GM23338 (cell line): Measurements from ENCODE around the gene EFR3B. TPM values are rescaled to one million over a fixed set of nuclear protein-coding genes. Genes with fewer than 3 reads are reported as not detected.

Source experiments
- ATAC-seq: fragments of 200-7000 bp; cut with Tn5 transposase; 3 replicates; pipeline ENCODE4 v1.9.1; 2020
- DNase-seq: peaks from one replicate; pipeline ENCODE4 v3.0.0-alpha.2; 2015; ENCODE audit warnings: low spot score
- H2AFZ ChIP-seq: fragments of 200-600 bp; sonication (generic); 2 replicates; pipeline ENCODE4 v1.8.0; 2016; ENCODE audit warnings: antibody characterized with exemption, mild to moderate bottlenecking, moderate library complexity
- H3F3A ChIP-seq: fragments of 200-600 bp; sonication (generic); replicated peaks from 2 replicates; pipeline ENCODE4 v1.8.0; 2017; ENCODE audit warnings: antibody characterized with exemption, mixed run types, low read depth
- H3K27ac ChIP-seq: fragments of 200-600 bp; sonication (generic); 2 replicates; pipeline ENCODE4 v1.6.1; 2016; ENCODE audit warnings: low read depth
- H3K27me3 ChIP-seq: fragments of 200-600 bp; sonication (generic); 2 replicates; pipeline ENCODE4 v1.8.0; 2016; ENCODE audit warnings: mild to moderate bottlenecking, mixed run types, moderate library complexity; ENCODE audit not compliant: insufficient read depth
- H3K36me3 ChIP-seq: fragments of 200-600 bp; sonication (generic); 2 replicates; pipeline ENCODE4 v1.8.0; 2016; ENCODE audit warnings: mild to moderate bottlenecking; ENCODE audit not compliant: insufficient read depth
- H3K4me1 ChIP-seq: fragments of 200-600 bp; sonication (generic); 2 replicates; pipeline ENCODE4 v1.8.0; 2016; ENCODE audit warnings: mild to moderate bottlenecking, moderate library complexity; ENCODE audit not compliant: insufficient read depth
- H3K4me2 ChIP-seq: fragments of 200-600 bp; sonication (generic); 2 replicates; pipeline ENCODE4 v1.7.1; 2017; ENCODE audit warnings: mixed run types
- H3K4me3 ChIP-seq: fragments of 200-600 bp; sonication (generic); 2 replicates; pipeline ENCODE4 v1.6.1; 2016; ENCODE audit warnings: mixed run types
- H3K79me2 ChIP-seq: fragments of 200-600 bp; sonication (generic); replicated peaks from 2 replicates; pipeline ENCODE4 v1.8.0; 2017; ENCODE audit warnings: mild to moderate bottlenecking; ENCODE audit not compliant: insufficient read depth
- H3K9me2 ChIP-seq: fragments of 200-600 bp; sonication (generic); 2 replicates; pipeline ENCODE4 v1.8.0; 2017; ENCODE audit not compliant: insufficient read depth
- H4K20me1 ChIP-seq: fragments of 200-600 bp; sonication (generic); replicated peaks from 2 replicates; pipeline ENCODE4 v1.8.0; 2017; ENCODE audit warnings: mild to moderate bottlenecking; ENCODE audit not compliant: insufficient read depth
- H3K27ac Mint-ChIP-seq: 2 replicates; pipeline ENCODE4 v1.8.0; 2020; ENCODE audit warnings: inconsistent platforms, mild to moderate bottlenecking, moderate library complexity, mixed read lengths
- H3K27me3 Mint-ChIP-seq: 3 replicates; pipeline ENCODE4 v1.8.0; 2022; ENCODE audit warnings: low read depth, mild to moderate bottlenecking, moderate library complexity, mixed read lengths, inconsistent platforms; ENCODE audit not compliant: insufficient read depth, poor library complexity
- H3K36me3 Mint-ChIP-seq: 3 replicates; pipeline ENCODE4 v1.8.0; 2021; ENCODE audit warnings: low read depth, mild to moderate bottlenecking, inconsistent platforms, moderate library complexity, mixed read lengths
- H3K4me1 Mint-ChIP-seq: 3 replicates; pipeline ENCODE4 v1.8.0; 2020; ENCODE audit warnings: mild to moderate bottlenecking, inconsistent platforms, mixed read lengths
- H3K4me3 Mint-ChIP-seq: 3 replicates; pipeline ENCODE4 v1.8.0; 2021; ENCODE audit warnings: moderate library complexity, mild to moderate bottlenecking, inconsistent platforms, mixed read lengths
- H3K9me3 Mint-ChIP-seq: 3 replicates; pipeline ENCODE4 v1.8.0; 2020; ENCODE audit warnings: moderate library complexity, mild to moderate bottlenecking, inconsistent platforms, mixed read lengths
- CREB1 ChIP-seq: fragments of 250-450 bp; sonication (Bioruptor Pico); IDR thresholded peaks from 2 replicates; pipeline ENCODE4 v1.5.0; 2020; ENCODE audit warnings: low read depth, mild to moderate bottlenecking, moderate library complexity
- ETS1 ChIP-seq: IDR thresholded peaks from 2 replicates; pipeline ENCODE4 v1.6.1; 2016; ENCODE audit warnings: antibody characterized with exemption
- EZH2 ChIP-seq: fragments of 200-600 bp; sonication (generic); IDR thresholded peaks from one replicate; pipeline ENCODE4 v1.8.0; 2017; ENCODE audit warnings: antibody characterized with exemption, mild to moderate bottlenecking, low read depth; ENCODE audit not compliant: unreplicated experiment
- EZH2phosphoT487 ChIP-seq: fragments of 200-600 bp; sonication (generic); IDR thresholded peaks from one replicate; pipeline ENCODE4 v1.8.1; 2018; ENCODE audit warnings: antibody characterized with exemption; ENCODE audit not compliant: unreplicated experiment
- JUNB ChIP-seq: IDR thresholded peaks from one replicate; pipeline ENCODE4 v1.6.1; 2016; ENCODE audit warnings: antibody characterized with exemption; ENCODE audit not compliant: unreplicated experiment
- NANOG ChIP-seq: IDR thresholded peaks from 2 replicates; pipeline ENCODE4 v1.6.1; 2016; ENCODE audit warnings: antibody characterized with exemption, borderline replicate concordance
- POLR2AphosphoS5 ChIP-seq: IDR thresholded peaks from 2 replicates; pipeline ENCODE4 v1.6.1; 2016; ENCODE audit warnings: antibody characterized with exemption, low read depth
- STAT1 ChIP-seq: IDR thresholded peaks from one replicate; pipeline ENCODE4 v1.6.1; 2016; ENCODE audit warnings: antibody characterized with exemption; ENCODE audit not compliant: unreplicated experiment
- ZNF114 ChIP-seq: fragments of 250-450 bp; sonication (Bioruptor Pico); IDR thresholded peaks from 2 replicates; pipeline ENCODE4 v1.5.0; 2020; ENCODE audit warnings: mild to moderate bottlenecking, moderate library complexity
- ZNF331 ChIP-seq: fragments of 250-450 bp; sonication (Bioruptor Pico); IDR thresholded peaks from 2 replicates; pipeline ENCODE4 v1.5.0; 2020; ENCODE audit warnings: low read depth, mild to moderate bottlenecking, moderate library complexity
- polyA plus RNA-seq: library from polyadenylated mRNA; unstranded; fragments of >200 nt; fragmentation: Nextera tagmentation; extraction: Ambion mirVana; gene quantifications from 2 replicates; pipeline ENCODE4 v1.2.1, GENCODE V29; 2016
- total RNA-seq: library from RNA; depleted of rRNA; stranded (reverse); fragments of >200 nt; shearing (Covaris generic); gene quantifications from 2 replicates; pipeline ENCODE4 v1.2.3, GENCODE V29; 2014
- TF ChIP-seq, protein P1 (sequence below): fragments of 250-450 bp; sonication (Bioruptor Pico); IDR thresholded peaks from 2 replicates; pipeline ENCODE4 v1.5.0; 2020; ENCODE audit warnings: mild to moderate bottlenecking, moderate library complexity
- TF ChIP-seq, protein P2 (sequence below), 2 experiments: fragments of 200-600 bp in 1 of 2; sonication (generic) in 1 of 2; conservative IDR thresholded peaks; 2 replicates each; pipeline versions ENCODE4 v1.5.1 to v1.6.1; 2016 to 2017; ENCODE audit warnings: antibody characterized with exemption in 2 of 2, low read depth in 2 of 2, mild to moderate bottlenecking in 2 of 2, moderate library complexity in 1 of 2
- TF ChIP-seq, protein P3 (sequence below): IDR thresholded peaks from one replicate; pipeline ENCODE4 v1.6.1; 2018; ENCODE audit warnings: antibody characterized with exemption; ENCODE audit not compliant: unreplicated experiment

Gene EFR3B
- total and polyA plus RNA-seq, 2 experiments from 2014 or later: 3.3 to 10.7 TPM

DNA sequence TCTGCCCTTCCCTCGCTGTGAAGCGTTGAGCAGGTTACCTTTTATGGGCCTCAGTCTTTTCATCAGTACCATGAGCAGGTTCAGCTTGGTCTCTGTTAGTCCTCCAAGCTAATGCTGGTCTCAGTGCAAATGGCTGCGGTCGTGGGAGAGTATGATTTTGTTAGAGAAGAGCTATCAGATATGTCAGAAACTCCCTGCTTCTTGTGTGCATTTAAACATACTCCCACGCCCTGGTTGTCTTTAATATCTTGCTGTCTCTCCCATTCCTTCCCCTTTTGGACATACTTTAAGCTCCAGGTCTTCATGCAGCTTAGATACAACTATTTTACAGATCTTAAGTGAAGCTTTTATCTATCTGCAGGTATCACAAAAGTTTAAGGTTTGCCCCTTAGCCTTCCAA lies 62.9 kb downstream of the EFR3B start:
- no peaks in the 10 kb centered on the region; the same call in 1 of the 2 replicates for H3K4me1 ChIP-seq
- Mint-ChIP-seq H3K27me3 (peaks cover 3% of the 10 kb centered on the region), H3K27ac (no peak overlapping the region), H3K36me3 (no peaks in the 10 kb centered on the region; the same call in 2 of the 3 replicates), H3K9me3 (no peaks in the 10 kb centered on the region), H3K4me1 (peaks cover 4% of the 10 kb centered on the region; the same call in 2 of the 3 replicates), H3K4me3 (no peak overlapping the region)
- H3K4me3 ChIP-seq: no peak overlapping the region
- no peak overlapping the region for H2AFZ ChIP-seq
- H3K27me3 ChIP-seq: no peaks in the 10 kb centered on the region
- H4K20me1 ChIP-seq: no peaks in the 10 kb centered on the region
- ATAC-seq: no peak
- no peaks in the 10 kb centered on the region for H3F3A ChIP-seq
- H3K79me2 ChIP-seq: no peaks in the 10 kb centered on the region
- H3K4me2 ChIP-seq: no peak overlapping the region
- H3K27ac ChIP-seq: no peak overlapping the region
- H3K36me3 ChIP-seq: no peaks in the 10 kb centered on the region
- TF ChIP-seq JUNB (no peak), EZH2phosphoT487 (no peak), NANOG (no peak), STAT1 (no peak), ETS1 (no peak), POLR2AphosphoS5 (no peak), ZNF114 (CRISPR knock-in tag) (no peak), CREB1 (CRISPR knock-in tag) (no peak), ZNF331 (no peak), EZH2 (no peak)
- TF ChIP-seq, protein P1, sequence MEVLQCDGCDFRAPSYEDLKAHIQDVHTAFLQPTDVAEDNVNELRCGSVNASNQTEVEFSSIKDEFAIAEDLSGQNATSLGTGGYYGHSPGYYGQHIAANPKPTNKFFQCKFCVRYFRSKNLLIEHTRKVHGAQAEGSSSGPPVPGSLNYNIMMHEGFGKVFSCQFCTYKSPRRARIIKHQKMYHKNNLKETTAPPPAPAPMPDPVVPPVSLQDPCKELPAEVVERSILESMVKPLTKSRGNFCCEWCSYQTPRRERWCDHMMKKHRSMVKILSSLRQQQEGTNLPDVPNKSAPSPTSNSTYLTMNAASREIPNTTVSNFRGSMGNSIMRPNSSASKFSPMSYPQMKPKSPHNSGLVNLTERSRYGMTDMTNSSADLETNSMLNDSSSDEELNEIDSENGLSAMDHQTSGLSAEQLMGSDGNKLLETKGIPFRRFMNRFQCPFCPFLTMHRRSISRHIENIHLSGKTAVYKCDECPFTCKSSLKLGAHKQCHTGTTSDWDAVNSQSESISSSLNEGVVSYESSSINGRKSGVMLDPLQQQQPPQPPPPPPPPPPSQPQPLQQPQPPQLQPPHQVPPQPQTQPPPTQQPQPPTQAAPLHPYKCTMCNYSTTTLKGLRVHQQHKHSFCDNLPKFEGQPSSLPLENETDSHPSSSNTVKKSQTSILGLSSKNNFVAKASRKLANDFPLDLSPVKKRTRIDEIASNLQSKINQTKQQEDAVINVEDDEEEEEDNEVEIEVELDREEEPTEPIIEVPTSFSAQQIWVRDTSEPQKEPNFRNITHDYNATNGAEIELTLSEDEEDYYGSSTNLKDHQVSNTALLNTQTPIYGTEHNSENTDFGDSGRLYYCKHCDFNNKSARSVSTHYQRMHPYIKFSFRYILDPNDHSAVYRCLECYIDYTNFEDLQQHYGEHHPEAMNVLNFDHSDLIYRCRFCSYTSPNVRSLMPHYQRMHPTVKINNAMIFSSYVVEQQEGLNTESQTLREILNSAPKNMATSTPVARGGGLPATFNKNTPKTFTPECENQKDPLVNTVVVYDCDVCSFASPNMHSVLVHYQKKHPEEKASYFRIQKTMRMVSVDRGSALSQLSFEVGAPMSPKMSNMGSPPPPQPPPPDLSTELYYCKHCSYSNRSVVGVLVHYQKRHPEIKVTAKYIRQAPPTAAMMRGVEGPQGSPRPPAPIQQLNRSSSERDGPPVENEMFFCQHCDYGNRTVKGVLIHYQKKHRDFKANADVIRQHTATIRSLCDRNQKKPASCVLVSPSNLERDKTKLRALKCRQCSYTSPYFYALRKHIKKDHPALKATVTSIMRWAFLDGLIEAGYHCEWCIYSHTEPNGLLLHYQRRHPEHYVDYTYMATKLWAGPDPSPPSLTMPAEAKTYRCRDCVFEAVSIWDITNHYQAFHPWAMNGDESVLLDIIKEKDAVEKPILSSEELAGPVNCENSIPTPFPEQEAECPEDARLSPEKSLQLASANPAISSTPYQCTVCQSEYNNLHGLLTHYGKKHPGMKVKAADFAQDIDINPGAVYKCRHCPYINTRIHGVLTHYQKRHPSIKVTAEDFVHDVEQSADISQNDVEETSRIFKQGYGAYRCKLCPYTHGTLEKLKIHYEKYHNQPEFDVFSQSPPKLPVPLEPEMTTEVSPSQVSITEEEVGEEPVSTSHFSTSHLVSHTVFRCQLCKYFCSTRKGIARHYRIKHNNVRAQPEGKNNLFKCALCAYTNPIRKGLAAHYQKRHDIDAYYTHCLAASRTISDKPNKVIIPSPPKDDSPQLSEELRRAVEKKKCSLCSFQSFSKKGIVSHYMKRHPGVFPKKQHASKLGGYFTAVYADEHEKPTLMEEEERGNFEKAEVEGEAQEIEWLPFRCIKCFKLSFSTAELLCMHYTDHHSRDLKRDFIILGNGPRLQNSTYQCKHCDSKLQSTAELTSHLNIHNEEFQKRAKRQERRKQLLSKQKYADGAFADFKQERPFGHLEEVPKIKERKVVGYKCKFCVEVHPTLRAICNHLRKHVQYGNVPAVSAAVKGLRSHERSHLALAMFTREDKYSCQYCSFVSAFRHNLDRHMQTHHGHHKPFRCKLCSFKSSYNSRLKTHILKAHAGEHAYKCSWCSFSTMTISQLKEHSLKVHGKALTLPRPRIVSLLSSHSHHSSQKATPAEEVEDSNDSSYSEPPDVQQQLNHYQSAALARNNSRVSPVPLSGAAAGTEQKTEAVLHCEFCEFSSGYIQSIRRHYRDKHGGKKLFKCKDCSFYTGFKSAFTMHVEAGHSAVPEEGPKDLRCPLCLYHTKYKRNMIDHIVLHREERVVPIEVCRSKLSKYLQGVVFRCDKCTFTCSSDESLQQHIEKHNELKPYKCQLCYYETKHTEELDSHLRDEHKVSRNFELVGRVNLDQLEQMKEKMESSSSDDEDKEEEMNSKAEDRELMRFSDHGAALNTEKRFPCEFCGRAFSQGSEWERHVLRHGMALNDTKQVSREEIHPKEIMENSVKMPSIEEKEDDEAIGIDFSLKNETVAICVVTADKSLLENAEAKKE (CRISPR knock-in tag): no peak
- TF ChIP-seq, protein P2, sequence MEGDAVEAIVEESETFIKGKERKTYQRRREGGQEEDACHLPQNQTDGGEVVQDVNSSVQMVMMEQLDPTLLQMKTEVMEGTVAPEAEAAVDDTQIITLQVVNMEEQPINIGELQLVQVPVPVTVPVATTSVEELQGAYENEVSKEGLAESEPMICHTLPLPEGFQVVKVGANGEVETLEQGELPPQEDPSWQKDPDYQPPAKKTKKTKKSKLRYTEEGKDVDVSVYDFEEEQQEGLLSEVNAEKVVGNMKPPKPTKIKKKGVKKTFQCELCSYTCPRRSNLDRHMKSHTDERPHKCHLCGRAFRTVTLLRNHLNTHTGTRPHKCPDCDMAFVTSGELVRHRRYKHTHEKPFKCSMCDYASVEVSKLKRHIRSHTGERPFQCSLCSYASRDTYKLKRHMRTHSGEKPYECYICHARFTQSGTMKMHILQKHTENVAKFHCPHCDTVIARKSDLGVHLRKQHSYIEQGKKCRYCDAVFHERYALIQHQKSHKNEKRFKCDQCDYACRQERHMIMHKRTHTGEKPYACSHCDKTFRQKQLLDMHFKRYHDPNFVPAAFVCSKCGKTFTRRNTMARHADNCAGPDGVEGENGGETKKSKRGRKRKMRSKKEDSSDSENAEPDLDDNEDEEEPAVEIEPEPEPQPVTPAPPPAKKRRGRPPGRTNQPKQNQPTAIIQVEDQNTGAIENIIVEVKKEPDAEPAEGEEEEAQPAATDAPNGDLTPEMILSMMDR (conservative IDR thresholded peaks at IDR 0.05; ENCODE audit: low read depth in 2 of 2): no peak
- TF ChIP-seq, protein P3, sequence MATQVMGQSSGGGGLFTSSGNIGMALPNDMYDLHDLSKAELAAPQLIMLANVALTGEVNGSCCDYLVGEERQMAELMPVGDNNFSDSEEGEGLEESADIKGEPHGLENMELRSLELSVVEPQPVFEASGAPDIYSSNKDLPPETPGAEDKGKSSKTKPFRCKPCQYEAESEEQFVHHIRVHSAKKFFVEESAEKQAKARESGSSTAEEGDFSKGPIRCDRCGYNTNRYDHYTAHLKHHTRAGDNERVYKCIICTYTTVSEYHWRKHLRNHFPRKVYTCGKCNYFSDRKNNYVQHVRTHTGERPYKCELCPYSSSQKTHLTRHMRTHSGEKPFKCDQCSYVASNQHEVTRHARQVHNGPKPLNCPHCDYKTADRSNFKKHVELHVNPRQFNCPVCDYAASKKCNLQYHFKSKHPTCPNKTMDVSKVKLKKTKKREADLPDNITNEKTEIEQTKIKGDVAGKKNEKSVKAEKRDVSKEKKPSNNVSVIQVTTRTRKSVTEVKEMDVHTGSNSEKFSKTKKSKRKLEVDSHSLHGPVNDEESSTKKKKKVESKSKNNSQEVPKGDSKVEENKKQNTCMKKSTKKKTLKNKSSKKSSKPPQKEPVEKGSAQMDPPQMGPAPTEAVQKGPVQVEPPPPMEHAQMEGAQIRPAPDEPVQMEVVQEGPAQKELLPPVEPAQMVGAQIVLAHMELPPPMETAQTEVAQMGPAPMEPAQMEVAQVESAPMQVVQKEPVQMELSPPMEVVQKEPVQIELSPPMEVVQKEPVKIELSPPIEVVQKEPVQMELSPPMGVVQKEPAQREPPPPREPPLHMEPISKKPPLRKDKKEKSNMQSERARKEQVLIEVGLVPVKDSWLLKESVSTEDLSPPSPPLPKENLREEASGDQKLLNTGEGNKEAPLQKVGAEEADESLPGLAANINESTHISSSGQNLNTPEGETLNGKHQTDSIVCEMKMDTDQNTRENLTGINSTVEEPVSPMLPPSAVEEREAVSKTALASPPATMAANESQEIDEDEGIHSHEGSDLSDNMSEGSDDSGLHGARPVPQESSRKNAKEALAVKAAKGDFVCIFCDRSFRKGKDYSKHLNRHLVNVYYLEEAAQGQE: no peak
- H3K9me2 ChIP-seq: no peaks in the 10 kb centered on the region
- DNase-seq: no peak
